ENCODE results near the gene LACC1.
A peak's percentile ranks its signal among the peaks of the same experiment; 100 is the strongest.

Gene LACC1

GRCh38 chr13:43879755-43880181 is at the start of gene LACC1:
TSS of gene LACC1 (plus strand) at chr13:43879904. CDS start at chr13:43880986, 1,082 bp downstream.
- peak in 7 of 10 donors; percentile 21 to 85 (median 30) for DNase-seq
- intact Hi-C loops (cut with DNase I), result no loop called here

GRCh38 chr13:43830497-43830881 is 49.2 kb upstream of the LACC1 start:
- DNase-seq, result no peak
- intact Hi-C loops (cut with DNase I), result no loop called here

GRCh38 chr13:43831088-43831487 is 48.6 kb upstream of the LACC1 start:
- DNase-seq, result no peak
- intact Hi-C loops (cut with DNase I), result no loop called here

GRCh38 chr13:43835701-43836100 is 44.0 kb upstream of the LACC1 start:
- DNase-seq, result no peak
- intact Hi-C loops (cut with DNase I), result no loop called here

GRCh38 chr13:43838909-43839308 is 40.8 kb upstream of the LACC1 start:
- intact Hi-C loops (cut with DNase I), result no loop called here
- no peak for DNase-seq

- intact Hi-C loops (cut with DNase I), result no loop called here
- no peak for DNase-seq
These were observed 33.1 kb upstream of the LACC1 start for GRCh38 chr13:43846496-43847158.

- DNase-seq, result no peak
- intact Hi-C loops (cut with DNase I), result no loop called here
These were observed 31.6 kb upstream of the LACC1 start for GRCh38 chr13:43848001-43848649.

GRCh38 chr13:43850873-43851272 is 28.8 kb upstream of the LACC1 start:
- intact Hi-C loops (cut with DNase I), result no loop called here
- DNase-seq, result no peak

- intact Hi-C loops (cut with DNase I), result no loop called here
- no peak for DNase-seq
These were observed 26.7 kb upstream of the LACC1 start for GRCh38 chr13:43852923-43853404.

- intact Hi-C loops (cut with DNase I), result loop anchor here (10.0 kb wide), 2 partner anchors 887 to 1267 kb away; no protein-coding TSS in a partner anchor
- no peak for DNase-seq
These were observed 17.8 kb upstream of the LACC1 start for GRCh38 chr13:43861863-43862262.

- intact Hi-C loops (cut with DNase I), result loop anchor here (5.0 to 10.0 kb wide), 3 partner anchors 38 to 1270 kb away; no protein-coding TSS in a partner anchor
- DNase-seq, result no peak
These were observed 14.8 kb upstream of the LACC1 start for GRCh38 chr13:43864921-43865320.

GRCh38 chr13:43865892-43866291 is 13.8 kb upstream of the LACC1 start:
- DNase-seq, result no peak
- intact Hi-C loops (cut with DNase I), result loop anchor here (5.0 to 10.0 kb wide), 3 partner anchors 39 to 1271 kb away; no protein-coding TSS in a partner anchor

GRCh38 chr13:43872181-43872580 is 7.5 kb upstream of the LACC1 start:
- intact Hi-C loops (cut with DNase I), result loop anchor here (5.0 kb wide), 1 partner anchor 570 kb away; no protein-coding TSS in a partner anchor
- DNase-seq, result no peak

- intact Hi-C loops (cut with DNase I), result loop anchor here (2.0 to 5.0 kb wide), 2 partner anchors 88 to 572 kb away; partner anchors contain the start of gene ENOX1
- DNase-seq, result no peak
These were observed 5.1 kb upstream of the LACC1 start for GRCh38 chr13:43874504-43875092.

GRCh38 chr13:43876366-43876765 is 3.3 kb upstream of the LACC1 start:
- intact Hi-C loops (cut with DNase I), result no loop called here
- DNase-seq, result no peak

GRCh38 chr13:43877326-43877725 is 2.4 kb upstream of the LACC1 start:
- DNase-seq, result no peak
- intact Hi-C loops (cut with DNase I), result no loop called here

- no peak for DNase-seq
These were observed 1.9 kb upstream of the LACC1 start for GRCh38 chr13:43877766-43878165.

GRCh38 chr13:43878892-43879754 is 581 bp upstream of the LACC1 start, which contains the start of gene CCDC122:
TSS of gene CCDC122 (minus strand) at chr13:43879740. CDS start at chr13:43869376, 10,364 bp downstream.
- DNase-seq, result peak; percentile 55 to 96 (median 70)
- intact Hi-C loops (cut with DNase I), result no loop called here

More at GRCh38 chr13:43877766-43878165, 1.9 kb upstream of the LACC1 start:
- intact Hi-C loops (cut with DNase I), result no loop called here

- intact Hi-C loops (cut with DNase I), result no loop called here
- DNase-seq, result no peak
These were observed 631 bp downstream of the LACC1 start for GRCh38 chr13:43880214-43880855.

GRCh38 chr13:43880926-43881325 is 1.2 kb downstream of the LACC1 start:
- DNase-seq, result peak in 1 of 10 donors; percentile 19
- intact Hi-C loops (cut with DNase I), result no loop called here

Data from posterior cingulate gyrus (tissue), 11 donors.